Central memory CD4-positive, alpha-beta T cell (primary cell): Measurements from ENCODE around the gene ANKHD1.
A peak's percentile ranks its signal among the peaks of the same experiment; 100 is the strongest.
"Not testable (repeated sequence)": the region's sequence is repeated elsewhere in the genome, so short reads cannot be mapped to it uniquely, and the experiment has no call there.

Experiments used
- DNase-seq: peaks from one replicate; pipeline ENCODE4 v3.0.0; 2022

The ANKHD1 gene

DNA sequence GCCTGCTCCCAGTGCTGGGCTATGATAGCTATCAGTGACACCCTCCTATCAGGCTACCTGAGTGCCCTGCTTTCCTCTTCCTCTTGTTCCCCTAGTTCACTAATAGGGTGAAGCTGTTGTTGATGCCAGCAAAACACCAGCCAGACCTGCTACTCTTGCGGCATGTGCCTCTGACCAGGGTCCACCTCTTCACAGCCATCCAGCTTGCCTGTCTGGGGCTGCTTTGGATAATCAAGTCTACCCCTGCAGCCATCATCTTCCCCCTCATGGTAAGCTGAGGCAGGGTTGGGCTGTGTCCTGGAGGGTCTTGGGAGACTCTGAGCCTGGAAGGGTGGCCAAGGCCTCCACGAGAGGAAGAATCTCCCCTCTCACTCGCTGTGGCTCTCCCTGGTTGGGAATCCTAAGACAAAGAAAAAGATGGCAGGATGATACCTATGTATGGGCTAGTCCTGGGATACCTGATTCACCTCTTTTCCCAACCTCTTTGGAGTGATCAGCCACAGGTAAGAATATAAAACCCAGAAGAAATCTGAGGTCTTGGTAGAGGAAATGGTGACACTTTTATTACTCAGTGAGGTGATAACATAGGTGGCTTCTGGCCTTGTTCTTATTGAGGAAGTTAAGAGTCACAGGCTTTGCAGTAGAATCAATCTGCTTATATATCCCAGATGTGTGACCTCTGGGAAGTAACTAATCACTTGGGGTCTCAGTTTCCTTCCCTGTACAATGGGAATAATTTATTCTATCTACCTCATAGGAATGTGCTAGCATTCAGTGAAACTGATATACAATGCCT lies 30.1 kb upstream of the ANKHD1 start:
- DNase-seq, result no peak

DNA sequence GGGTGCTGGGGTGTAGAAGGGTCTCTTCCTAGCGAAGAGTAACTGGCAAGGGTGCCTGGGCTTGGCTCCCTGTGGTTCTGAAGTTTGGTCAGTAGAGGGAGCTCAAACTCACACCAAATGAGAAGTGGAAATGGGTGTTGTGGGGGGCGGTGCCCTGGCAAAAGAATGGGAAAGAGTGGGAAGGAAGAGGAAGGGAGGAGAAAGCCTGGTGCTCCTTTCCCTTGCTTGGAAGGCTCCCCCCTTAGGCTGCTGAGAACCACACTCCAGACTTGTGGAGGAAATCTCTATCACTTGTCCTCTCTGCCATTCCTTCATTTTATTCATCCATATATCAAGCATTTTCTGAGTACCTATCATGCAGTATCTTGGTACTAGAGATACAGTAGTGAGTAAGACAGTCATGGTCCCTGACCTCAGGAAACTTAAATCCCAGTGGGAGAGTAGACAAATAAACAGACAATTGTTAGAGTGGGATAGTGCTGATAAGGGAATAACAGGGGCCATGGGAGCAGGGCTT lies 28.6 kb upstream of the ANKHD1 start:
- peak; percentile 23 for DNase-seq

DNA sequence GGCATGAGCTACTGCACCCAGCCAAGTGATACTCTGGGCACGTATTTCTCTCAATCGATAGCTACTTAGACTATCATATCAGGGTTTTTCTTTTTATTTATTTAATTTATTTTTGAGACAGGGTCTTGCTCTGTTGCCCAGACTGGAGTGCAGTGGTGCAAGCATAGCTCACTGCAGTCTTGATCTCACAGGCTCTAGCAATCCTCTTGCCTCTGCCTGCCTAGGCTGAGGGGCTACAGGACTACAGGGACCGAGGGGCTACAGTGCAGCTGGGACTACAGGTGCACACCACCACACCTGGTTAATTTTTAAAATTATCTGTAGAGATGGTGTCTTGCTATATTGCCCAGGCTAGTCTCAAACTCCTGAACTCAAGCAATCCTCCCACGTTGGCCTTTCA lies 20.3 kb upstream of the ANKHD1 start:
- no peak for DNase-seq

DNA sequence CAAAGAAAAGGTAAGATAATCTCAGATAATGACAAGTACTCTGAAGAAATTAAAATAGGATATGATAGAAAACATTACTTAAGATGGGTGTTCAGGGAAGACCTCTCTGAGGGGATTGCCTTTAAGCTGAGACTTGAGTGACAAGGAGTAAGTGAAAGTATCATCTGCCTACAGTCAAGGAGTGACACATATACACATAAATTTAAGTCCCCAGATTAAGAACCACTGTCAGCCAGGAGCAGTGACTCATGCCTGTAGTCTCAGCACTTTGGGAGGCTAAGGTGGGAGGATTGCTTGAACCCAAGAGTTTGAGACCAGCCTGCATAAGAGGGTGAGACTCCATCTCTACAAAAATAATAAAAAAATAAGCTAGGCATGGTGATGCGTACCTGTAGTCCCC lies 19.7 kb upstream of the ANKHD1 start:
- DNase-seq, result no peak

DNA sequence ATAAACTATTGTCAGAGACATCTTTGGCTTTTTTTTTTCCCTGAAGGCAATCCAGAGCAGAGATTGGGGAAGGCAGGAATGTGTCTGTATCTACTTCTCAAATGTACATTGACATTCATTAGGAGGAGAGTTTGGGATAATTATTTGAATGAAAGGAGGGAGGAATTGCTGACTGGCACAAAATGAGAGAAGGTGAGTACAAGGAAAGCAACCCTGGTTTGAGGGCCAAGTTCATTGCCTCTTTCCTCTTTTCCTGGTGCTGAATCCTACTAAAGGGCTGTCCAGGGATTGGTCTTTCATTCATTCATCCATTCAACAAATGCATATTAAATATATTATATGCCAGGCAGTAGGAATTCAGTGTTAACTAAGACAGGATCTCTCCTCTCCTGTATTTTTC lies 18.8 kb upstream of the ANKHD1 start:
- no peak for DNase-seq

DNA sequence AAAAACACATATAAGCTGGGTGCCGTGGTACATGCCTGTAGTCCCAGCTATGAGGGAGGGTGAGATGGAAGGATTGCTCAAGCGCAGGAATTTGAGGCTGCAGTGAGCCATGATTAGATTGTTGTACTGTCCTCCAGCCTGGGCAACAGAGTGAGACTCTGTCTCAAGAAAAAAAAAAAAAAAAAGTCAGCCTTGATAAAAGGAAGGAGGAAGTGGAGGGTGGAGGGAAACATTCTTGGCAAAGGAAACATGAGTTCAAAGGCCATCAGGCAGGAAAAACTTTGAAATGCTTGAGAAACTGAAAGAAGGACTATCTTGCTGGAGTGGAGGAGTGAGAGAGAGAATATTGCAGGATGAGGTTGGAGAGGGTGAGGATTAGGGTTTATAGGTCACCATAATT lies 18.3 kb upstream of the ANKHD1 start:
- DNase-seq, result no peak

DNA sequence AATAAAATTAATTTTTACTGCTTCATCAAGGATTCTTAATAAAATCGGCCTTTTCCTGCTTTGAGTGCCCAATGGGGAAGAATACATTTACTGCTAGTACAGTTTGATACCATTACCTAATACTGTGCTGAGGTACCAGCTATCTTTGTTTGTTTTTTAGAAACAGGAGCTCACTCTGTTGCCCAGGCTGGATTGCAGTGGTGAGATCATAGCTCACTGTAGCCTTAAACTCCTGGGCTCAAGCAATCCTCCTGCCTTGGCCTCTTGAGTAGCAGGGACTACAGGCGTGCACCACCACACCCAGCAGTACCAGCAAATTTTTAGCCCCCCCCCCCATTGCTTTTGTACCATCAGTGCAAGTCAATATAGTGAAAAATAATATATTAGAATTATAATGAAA lies 13.6 kb upstream of the ANKHD1 start:
- DNase-seq, result no peak

DNA sequence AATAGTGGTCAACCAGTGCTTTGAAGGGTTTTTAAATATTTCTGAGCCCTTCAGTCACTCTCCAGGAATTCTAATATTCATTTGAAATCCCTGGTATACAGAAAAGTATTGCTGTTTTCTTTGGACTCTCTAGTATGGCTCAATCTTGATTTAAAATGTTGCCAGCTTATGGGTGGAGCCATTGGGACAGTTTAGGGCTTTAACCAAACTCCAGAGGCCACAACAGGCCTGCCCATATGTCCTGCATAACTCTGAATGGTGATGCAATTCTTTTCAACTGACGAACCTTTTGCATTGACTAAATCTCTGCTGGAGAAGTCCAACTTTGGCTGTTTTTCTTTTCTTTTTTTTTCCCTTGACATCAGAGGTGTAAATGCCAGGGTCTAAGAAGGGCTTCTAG lies 10.3 kb upstream of the ANKHD1 start:
- DNase-seq, result no peak

DNA sequence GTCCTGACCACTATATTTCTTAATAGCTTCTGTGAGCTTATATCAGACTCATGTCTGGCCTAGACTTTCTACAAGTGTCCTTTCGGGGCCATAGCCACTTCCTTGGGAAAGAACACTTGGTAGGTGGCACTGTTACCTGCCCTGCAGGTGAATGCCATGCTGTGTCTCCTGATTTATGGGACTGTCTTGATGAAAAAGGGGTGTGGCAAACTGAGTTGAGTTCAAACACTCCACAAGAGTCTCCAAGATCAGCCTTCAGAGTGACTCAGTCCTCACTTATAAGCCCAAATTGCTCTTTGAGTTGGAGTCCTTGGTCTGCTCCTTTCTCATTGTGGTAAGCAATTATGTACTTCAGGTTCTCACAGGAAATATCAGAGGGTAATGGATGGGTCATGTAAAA lies 9.9 kb upstream of the ANKHD1 start:
- DNase-seq, result no peak

DNA sequence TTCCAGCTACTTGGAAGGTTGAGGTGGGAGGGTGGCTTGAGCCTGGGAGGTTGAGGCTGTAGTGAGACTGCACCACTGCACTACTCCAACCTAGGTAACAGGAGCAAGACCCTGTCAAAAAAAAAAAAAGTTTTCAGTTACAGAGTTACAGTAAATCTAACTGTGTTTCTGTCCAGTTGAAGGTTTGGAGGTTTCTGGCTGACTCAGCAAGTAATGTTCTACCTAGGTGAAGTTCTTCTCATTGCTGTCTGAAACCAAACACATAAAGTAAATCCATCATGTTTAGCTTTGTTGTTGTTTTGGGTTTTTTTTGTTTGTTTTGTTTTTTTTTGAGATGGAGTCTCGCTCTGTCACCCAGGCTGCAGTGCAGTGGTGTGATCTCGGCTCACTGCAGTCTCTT lies 7.9 kb upstream of the ANKHD1 start:
- DNase-seq, result no peak

DNA sequence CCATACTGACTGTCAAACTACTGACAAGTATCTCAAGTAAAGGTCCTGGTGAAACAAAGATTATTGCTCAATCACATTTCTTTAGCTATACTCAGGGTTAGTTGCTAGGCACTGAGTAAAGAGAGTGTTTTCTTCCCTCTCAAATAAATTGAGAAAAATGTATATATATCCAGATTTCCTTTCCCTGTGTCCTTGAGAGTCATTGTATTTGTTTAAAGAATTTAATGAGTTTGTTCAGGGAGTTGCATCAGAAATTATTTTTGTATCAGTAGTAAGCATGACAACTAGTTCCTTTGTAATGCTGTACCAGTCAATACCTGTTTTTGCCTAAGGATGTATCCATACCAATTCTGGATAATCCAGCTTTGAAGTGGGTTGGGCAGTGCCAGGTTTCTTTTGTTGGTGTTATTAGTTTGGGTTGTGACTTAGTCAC lies 3.2 kb upstream of the ANKHD1 start:
- DNase-seq, result no peak

DNA sequence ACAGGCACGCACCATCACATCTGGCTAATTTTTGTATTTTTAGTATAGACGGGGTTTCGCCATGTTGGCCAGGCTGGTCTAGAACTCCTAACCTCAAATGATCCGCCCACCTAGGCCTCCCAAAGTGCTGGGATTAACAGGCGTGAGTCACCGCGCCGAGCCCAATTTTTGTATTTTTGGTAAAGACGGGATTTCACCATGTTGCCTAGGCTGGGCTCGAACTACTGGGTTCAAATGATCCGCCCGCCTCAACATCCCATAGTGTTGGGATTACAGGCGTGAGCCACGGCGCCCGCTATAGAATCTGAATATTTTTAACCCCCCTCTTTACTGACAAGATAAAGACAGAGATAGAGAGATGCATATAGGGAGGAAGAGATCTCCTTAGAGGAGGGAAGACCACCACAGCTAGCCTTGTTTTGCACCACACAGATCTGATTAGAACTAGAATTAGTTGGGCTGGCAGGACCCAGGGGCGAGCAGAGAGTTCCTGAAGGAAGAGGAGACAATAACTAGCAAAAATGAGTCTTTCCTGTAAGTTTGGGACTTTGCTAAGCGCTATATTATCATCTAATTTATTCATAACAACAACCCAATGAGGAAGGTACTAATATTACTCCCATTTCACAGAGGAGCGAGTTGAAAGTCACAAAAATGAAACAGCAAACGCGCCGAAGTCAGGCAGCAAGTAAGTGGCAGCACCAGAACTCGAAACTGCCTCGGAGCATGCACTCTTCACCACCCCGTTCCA lies 1.5 kb upstream of the ANKHD1 start:
- no peak for DNase-seq

DNA sequence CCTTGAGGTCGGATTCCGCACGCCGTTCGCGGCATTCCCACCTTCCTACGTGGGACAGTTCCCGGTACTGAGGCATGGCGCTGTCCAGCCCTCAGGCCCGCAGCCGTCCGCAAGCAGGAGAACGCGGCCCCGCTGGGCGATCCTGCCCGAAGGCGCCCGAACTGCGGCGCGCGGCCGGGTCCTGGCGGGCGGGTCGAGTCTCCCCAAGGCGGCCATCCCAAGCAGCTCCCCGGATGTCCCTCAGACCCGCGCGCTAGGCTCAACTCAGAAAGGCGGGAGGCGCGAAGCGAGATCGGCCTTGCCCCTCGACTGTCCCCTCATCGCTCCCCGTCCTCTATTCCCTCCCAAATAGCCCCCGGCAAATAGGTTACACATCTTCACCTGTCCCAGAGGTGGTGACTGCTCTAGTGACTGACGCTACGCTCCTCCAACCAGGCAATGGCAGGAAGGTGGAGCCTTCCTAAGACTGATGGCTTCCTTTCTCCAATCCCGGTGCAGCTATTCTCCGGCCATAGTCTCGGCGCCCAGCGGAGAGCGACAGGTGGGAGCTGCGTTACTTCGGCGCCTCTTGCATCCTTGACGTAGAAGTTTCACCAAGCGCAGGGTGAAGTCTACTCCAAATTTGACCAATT lies 787 bp upstream of the ANKHD1 start:
- peak; percentile 91 for DNase-seq

DNA sequence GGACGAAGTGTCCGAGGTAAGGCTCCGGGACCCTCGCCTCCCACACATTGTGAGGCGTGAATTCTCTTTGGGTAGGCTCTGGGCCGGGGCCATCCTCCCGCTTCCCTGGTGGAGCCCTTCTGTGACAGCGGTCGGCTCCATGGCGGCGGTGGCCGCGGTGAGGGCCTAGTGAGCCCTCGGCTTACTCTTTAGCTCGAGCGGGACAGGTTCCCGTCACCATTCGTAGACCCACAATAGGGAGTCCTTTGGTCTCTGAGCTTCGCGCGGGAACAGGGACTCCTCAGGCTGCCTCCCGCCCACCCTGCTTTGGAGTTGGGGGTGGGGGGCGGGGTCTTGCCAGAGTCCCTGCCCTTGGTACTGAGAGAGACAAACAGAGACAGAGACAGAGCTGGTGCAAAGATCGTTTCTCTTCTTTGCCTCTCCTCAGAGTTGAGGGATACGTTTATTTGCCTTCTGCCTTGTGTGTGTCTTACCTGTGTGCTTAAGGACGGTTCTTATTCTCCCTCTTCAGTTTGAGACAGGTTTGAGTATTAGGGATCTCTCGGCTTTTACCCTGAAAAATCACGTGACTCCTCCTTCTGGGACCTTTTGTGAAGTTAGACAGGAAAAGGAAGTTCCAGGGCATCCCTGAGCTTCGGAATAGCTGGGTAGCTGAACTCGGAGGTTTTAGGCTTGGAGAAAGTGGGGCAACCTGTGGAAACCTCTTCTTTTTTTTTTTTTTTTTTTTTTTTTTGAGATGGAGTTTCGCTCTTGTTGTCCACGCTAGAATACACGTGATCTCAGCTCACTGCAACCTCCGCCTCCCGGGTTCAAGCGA lies 833 bp downstream of the ANKHD1 start:
- peak; percentile 46 for DNase-seq

DNA sequence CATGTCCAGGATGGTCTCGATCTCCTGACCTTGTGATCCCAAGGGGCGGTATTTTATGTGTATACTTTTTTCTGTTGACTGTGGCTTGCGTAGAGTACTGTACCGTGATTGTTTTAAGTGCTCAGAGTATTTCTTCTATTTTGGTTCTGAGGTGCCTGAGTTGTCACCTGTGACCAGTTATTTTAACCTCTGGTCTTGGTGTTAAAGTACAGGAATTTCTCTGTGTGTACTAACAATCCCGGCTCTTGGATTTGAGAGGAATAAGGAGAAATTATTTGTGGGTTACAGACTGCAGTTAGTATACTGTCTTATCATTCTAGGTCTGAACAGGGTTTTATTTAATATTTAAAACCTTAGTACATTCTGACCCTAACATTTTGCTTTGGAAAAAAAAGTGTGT lies 2.0 kb downstream of the ANKHD1 start:
- DNase-seq, result no peak

DNA sequence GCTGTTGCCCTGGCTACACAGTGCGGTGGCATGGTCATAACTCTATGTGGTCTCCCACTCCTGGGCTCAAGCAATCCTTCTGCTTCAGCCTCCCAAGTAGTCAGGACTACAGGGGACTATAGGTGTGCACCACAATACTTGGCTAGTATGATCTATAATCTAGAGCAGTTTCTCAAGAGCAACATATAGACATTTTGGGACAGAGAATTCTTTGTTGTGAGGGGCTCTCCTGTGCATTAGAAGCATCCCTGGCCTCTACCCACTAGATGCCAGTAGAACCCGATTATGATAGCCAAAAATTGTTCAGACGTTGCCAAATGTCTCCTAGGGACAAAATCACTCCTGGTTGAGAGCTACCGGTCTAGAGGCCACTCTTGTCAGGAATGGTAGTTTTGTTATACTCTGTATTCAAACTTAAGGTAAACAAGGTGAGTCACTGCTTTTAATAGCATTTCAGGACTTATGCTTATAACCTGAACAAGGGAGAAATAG lies 7.2 kb downstream of the ANKHD1 start:
- DNase-seq, result no peak

DNA sequence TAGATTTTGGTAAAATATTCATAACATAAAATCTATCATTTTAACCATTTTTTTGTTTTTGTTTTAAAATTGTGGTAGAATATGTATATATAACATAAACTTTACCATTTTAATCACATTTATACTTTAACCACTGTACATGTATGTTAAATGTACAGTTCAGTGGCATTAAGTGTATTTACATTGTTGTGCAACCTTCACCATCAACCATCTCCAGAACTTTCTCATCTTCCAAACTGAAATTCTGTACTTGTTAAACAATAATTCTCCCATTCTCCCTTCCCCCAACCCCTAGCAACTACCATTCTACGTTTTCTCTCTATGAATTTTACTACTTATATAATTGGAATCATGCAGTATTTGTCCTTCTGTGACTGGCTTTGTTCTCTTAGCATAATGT lies 11.6 kb downstream of the ANKHD1 start:
- DNase-seq, result no peak

DNA sequence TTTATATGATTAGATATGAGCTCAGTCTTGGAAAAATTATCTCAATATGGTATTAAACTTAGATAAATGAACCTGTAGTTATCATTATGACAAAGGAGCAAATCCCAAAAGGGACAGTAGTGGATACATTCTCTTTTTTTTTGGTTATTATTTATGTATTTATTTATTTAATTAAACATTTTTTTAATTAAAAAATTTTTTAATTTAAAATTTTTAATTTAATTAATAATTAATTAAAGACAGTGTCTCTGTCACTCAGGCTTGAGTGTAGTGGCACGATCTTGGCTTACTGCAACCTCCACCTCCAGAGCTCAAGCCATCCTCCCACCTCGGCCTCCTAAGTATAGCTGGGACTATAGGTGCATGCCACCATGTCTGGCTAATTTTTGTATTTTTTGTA lies 15.6 kb downstream of the ANKHD1 start:
- DNase-seq, result no peak

DNA sequence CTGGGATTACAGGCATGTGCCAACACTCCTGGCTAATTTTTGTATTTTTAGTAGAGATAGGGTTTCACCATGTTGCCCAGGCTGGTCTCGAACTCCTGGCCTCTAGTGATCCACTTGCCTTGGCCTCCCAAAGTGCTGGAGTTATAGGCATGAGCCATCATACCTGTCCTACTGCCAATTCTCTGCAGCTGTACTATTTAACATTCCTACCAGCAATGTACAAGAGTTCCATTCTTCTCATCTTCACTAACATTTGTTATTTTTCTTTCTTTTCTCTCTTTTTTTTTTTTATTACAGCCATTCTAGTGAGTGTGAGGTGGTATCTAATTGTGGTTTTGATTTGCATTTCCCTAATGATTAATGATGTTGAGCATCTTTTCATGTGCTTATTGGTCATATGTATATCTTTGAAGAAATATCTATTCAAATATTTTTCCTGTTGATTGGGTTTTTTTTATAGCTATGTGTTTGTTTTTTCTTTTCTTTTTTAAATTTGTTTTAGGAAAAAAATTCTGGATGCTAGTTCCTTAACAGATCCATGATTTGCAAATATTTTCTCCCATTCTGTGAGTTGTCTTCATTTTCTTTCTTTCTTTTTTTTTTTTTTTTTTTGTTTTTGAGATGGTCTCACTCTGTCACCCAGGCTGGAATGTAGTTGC lies 17.4 kb downstream of the ANKHD1 start:
- no peak for DNase-seq

DNA sequence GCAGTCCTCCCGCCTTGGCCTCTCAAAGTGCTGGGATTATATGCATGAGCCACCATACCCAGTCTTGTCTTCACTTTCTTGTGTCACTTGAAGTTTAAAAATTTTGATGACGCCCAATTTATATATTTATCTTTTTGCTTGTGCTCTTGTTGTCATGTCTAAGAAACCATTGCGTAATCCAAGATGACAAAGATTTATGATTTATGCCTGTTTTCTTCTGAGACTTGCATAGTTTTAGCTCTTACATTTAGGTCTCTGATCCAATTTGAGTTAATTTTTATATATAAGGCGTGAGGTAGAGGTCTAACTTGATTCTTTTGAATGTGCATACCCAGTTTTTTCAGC lies 18.6 kb downstream of the ANKHD1 start:
- DNase-seq, result no peak

DNA sequence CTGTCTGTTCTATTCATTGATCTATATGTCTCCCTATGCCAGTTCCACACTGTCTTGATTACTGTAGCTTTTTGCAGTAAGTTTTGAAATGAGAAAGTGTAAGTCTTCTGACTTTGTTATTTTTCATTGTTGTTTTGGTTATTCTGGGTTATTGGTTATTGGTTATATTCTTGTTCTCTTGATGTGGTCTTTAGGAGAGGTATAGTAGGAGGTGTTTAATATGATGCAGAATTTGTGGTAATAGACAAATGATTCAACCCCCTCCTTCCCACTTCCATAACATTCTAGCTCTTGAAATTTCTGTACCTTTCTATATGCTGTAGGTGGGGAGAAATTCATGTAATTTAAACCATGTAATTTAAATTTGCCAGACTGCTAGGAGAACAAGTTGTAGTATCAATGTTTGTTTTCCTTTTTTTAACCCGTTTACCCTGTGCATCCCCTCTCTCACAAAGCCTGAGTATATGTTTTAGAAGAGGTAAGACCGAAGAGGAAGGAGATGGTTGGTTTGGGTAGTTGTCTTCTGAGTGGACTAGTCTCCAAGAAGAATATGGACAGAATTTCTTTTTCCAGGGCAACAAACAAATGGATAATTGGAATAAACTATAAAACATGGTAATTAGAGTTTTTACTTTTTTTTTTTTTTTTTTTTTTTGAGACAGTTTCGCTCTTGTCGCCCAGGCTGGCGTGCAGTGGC lies 19.2 kb downstream of the ANKHD1 start:
- no peak for DNase-seq

DNA sequence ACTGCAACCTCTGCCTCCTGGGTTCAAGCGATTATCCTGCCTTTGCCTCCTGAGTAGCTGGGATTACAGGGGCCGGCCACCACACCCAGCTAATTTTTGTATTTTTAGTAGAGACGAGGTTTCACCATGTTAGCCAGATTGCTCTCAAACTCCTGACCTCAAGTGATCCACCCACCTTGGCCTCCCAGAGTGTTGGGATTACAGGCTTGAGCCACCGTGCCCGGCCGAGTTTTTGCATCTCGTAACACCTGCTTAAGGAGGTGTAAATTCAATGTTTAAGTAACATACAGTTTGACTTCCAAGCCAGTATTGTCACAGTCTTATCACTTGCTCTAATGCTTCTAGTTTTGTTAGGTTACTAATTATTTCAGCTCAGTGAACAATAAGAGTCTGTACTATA lies 19.7 kb downstream of the ANKHD1 start:
- DNase-seq, result not testable (repeated sequence)
